Activated CD8-positive, alpha-beta T cell treated with anti-CD3 and anti-CD28 coated beads for 36 hours (primary cell): ENCODE results near the gene RUFY3. TPM values are rescaled to one million over a fixed set of nuclear protein-coding genes. Genes with fewer than 3 reads are reported as not detected.

Source experiments
- ATAC-seq: fragments of 200-7000 bp; cut with Tn5 transposase; one replicate; pipeline ENCODE4 v1.10.0; 2021; ENCODE audit warnings: mild to moderate bottlenecking, moderate library complexity
- CTCF ChIA-PET: fragments of 350-600 bp; sonication (Branson Sonifier 250); formaldehyde crosslinking; loops from one replicate; lab custom pipeline; 2021; ENCODE audit warnings: antibody characterized with exemption; lab: Charles Lee
- POLR2A ChIA-PET: fragments of 350-600 bp; sonication (Branson Sonifier 250); formaldehyde crosslinking; loops from one replicate; lab custom pipeline; 2021; ENCODE audit warnings: antibody characterized with exemption; lab: Charles Lee
- DNase-seq: peaks from one replicate; pipeline ENCODE4 v3.0.0-alpha.2; 2020
- H3K27ac Mint-ChIP-seq: one replicate; pipeline ENCODE4 v1.8.0; 2021; ENCODE audit warnings: mild to moderate bottlenecking, mixed read lengths
- H3K27me3 Mint-ChIP-seq: one replicate; pipeline ENCODE4 v1.8.0; 2021; ENCODE audit warnings: mixed read lengths
- H3K36me3 Mint-ChIP-seq: one replicate; pipeline ENCODE4 v1.8.0; 2021; ENCODE audit warnings: low read depth, mixed read lengths
- H3K4me1 Mint-ChIP-seq: one replicate; pipeline ENCODE4 v1.8.0; 2021; ENCODE audit warnings: low read depth, mixed read lengths
- H3K4me3 Mint-ChIP-seq: one replicate; pipeline ENCODE4 v1.8.0; 2021; ENCODE audit warnings: mild to moderate bottlenecking, moderate library complexity, mixed read lengths
- H3K9me3 Mint-ChIP-seq: one replicate; pipeline ENCODE4 v1.8.0; 2021; ENCODE audit warnings: mixed read lengths
- intact Hi-C: fragments of 100-400 bp; cut with micrococcal nuclease; formaldehyde crosslinking; loops from one replicate; pipeline ENCODE4 v1.10.0; 2022
- total RNA-seq, 2 experiments: library from RNA; stranded (reverse); gene quantifications; one replicate each; pipeline ENCODE4 v1.2.3, GENCODE V29; 2021
- TF ChIP-seq, protein P1 (sequence below): fragments of 200-600 bp; IDR thresholded peaks from one replicate; pipeline ENCODE4 v1.8.0; 2022; ENCODE audit warnings: antibody characterized with exemption, mild to moderate bottlenecking

RUFY3 gene
- total RNA-seq, 2 experiments from 2014 or later: 13.6 to 17.5 TPM

DNA sequence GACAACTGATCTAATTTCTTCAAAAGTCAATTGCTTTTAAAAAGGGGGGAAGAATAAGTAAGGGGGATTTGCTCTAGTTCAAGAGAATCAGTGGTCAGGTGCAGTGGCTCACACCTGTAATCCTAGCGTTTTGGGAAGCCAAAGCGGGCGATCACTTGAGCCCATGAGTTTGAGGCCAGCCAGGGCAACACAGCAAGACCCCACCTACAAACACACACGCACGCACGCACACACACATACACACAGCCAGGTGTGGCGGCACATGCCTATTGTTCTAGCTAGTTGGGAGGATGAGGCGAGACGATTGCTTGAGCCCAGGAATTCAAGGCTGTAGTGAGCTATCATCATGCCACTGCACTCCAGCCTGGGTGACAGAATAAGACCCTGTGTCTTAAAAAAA, 108.3 kb downstream of the RUFY3 start:
- H3K36me3 Mint-ChIP-seq: peaks cover 55% of the 10 kb centered on the region
- ChIA-PET CTCF (interaction anchor here (1.4 kb wide), 1 partner anchor 8 kb away, joined by 5 read pairs; no protein-coding TSS in a partner anchor), POLR2A (no interaction called here)

DNA sequence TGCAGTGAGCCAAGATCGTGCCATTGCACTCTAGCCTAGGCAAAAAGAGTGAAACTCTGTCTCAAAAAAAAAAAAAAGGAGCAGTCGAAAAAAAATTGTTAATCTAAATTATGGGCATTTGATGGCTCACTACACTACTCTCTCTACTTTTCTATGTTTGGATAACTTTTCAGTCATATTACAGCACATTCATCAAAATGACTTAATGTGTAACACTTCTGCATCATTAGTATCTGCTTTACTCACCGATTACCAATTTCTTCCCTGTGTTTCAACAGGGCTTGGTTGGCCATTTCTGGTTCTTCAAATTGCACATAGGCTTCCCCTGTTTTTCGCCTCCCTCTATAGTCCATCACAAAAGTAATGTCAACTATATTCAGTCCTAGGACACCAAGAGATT, 109.5 kb downstream of the RUFY3 start:
- TF ChIP-seq, protein P1, sequence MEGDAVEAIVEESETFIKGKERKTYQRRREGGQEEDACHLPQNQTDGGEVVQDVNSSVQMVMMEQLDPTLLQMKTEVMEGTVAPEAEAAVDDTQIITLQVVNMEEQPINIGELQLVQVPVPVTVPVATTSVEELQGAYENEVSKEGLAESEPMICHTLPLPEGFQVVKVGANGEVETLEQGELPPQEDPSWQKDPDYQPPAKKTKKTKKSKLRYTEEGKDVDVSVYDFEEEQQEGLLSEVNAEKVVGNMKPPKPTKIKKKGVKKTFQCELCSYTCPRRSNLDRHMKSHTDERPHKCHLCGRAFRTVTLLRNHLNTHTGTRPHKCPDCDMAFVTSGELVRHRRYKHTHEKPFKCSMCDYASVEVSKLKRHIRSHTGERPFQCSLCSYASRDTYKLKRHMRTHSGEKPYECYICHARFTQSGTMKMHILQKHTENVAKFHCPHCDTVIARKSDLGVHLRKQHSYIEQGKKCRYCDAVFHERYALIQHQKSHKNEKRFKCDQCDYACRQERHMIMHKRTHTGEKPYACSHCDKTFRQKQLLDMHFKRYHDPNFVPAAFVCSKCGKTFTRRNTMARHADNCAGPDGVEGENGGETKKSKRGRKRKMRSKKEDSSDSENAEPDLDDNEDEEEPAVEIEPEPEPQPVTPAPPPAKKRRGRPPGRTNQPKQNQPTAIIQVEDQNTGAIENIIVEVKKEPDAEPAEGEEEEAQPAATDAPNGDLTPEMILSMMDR: no peak
- POLR2A ChIA-PET: interaction anchor here (1.1 kb wide), 1 partner anchor 14 kb away, joined by 3 read pairs; no protein-coding TSS in a partner anchor
- Mint-ChIP-seq H3K27ac (no peak overlapping the region), H3K27me3 (no peaks in the 10 kb centered on the region), H3K9me3 (no peaks in the 10 kb centered on the region), H3K4me3 (no peak overlapping the region), H3K4me1 (peaks cover 18% of the 10 kb centered on the region), H3K36me3 (peaks cover 51% of the 10 kb centered on the region)
- ATAC-seq: no peak
- DNase-seq: no peak
- CTCF ChIA-PET: interaction anchor here (1.1 kb wide), 1 partner anchor 71 kb away, joined by 3 read pairs; the partner anchor contains the start of gene MOB1B
- intact Hi-C loops: no loop called here

More for the DNA sequence above, 108.3 kb downstream of the RUFY3 start:
- ATAC-seq (no peak), DNase-seq (no peak)
- H3K4me3 Mint-ChIP-seq: no peak overlapping the region
- intact Hi-C loops: no loop called here
- peaks cover 12% of the 10 kb centered on the region for H3K4me1 Mint-ChIP-seq
- TF ChIP-seq, protein P1: no peak
- no peak overlapping the region for H3K27ac Mint-ChIP-seq
- H3K9me3 Mint-ChIP-seq: no peaks in the 10 kb centered on the region
- H3K27me3 Mint-ChIP-seq: no peaks in the 10 kb centered on the region

DNA sequence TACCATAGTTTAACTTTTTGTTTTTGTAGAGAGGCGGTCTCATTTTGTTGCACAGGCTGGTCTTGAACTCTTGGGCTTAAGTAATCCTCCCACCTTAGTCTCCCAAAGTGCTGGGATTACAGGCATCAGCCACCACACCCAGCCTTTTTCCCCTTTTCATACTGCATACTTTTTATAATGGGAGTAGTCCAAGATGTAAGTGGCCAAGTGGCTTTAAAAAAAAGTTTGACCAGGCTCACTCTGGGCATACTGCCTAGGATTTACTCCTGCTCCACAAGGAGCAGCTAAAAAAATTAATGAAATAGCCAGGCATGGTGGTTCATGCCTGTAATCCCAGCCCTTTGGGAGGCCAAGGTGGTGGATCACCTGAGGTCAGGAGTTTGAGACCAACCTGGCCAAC, 111.9 kb downstream of the RUFY3 start:
- Mint-ChIP-seq H3K27me3 (no peaks in the 10 kb centered on the region), H3K4me3 (no peak overlapping the region), H3K27ac (no peak overlapping the region), H3K36me3 (peaks cover 61% of the 10 kb centered on the region), H3K4me1 (peaks cover 28% of the 10 kb centered on the region), H3K9me3 (no peaks in the 10 kb centered on the region)
- no peak for DNase-seq
- CTCF ChIA-PET: no interaction called here
- no peak for ATAC-seq
- intact Hi-C loops: no loop called here
- TF ChIP-seq, protein P1: no peak
- POLR2A ChIA-PET: interaction anchor here (0.6 to 1.2 kb wide), 2 partner anchors 10 to 125 kb away, joined by 3 to 4 read pairs; no protein-coding TSS in a partner anchor

DNA sequence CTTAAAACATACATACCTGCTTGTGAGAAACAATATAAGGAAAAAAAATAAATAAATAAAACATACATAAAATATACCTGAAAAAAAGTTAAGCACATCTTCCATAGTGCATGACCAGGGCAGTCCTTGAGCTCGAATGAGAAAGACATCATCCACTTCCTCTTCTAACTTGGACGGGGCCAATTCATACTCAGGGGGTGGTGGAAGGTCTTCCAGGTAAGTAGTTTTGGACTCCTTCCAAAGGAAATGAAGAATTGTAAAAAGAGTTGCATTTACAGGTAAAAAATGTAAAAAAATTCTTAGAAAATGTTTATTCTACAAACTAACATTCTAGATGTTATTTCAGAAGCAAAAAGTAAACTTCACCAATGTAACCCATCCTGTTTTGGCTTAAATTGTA, 114.3 kb downstream of the RUFY3 start:
- CTCF ChIA-PET: interaction anchor here (1.9 kb wide), 1 partner anchor 184 kb away, joined by 4 read pairs; no protein-coding TSS in a partner anchor
- Mint-ChIP-seq H3K4me3 (no peak overlapping the region), H3K27me3 (no peaks in the 10 kb centered on the region), H3K36me3 (peaks cover 53% of the 10 kb centered on the region), H3K4me1 (peaks cover 33% of the 10 kb centered on the region), H3K27ac (no peak overlapping the region), H3K9me3 (no peaks in the 10 kb centered on the region)
- ATAC-seq (no peak), DNase-seq (no peak)
- TF ChIP-seq, protein P1: no peak
- POLR2A ChIA-PET: interaction anchor here (0.7 to 3.3 kb wide), 2 partner anchors 17 to 354 kb away, joined by 3 to 14 read pairs; no protein-coding TSS in a partner anchor
- intact Hi-C loops: loop anchor here (5.0 kb wide), 2 partner anchors 129 to 149 kb away; partner anchors contain the start of gene UTP3

DNA sequence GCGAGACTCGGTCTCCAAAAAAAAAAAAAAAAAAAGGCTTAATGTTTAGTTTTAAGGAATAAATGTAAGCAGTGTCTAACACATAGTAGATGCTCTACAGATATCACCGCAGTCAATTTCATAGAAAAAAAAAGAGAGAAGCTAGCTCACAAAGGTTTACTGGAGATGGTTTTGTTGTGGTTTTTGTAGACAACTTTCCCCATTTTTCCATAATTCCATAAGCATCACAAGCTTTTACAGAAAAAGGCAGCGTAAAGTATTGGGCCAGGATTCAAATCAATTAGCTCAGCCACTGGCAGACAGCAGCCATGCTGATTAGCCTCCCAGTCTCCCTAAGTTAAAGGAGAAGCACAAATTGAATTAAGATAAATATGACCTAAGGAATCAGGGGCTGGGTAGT, 116.4 kb downstream of the RUFY3 start:
- peak overlapping the region; percentile 96 for H3K27ac Mint-ChIP-seq
- ChIA-PET CTCF (interaction anchor here (0.6 to 1.5 kb wide), 5 partner anchors 9 to 186 kb away, joined by 3 to 5 read pairs (median 4); partner anchors contain the start of gene MOB1B), POLR2A (interaction anchor here (0.6 to 3.3 kb wide), 10 partner anchors 10 to 155 kb away, joined by 3 to 14 read pairs (median 6); partner anchors contain the start of genes DCK and MOB1B)
- ATAC-seq: no peak
- no peaks in the 10 kb centered on the region for H3K9me3 Mint-ChIP-seq
- intact Hi-C loops: loop anchor here (5.0 kb wide), 2 partner anchors 131 to 151 kb away; partner anchors contain the start of gene UTP3
- peak overlapping the region; percentile 92 for H3K4me3 Mint-ChIP-seq
- peaks cover 47% of the 10 kb centered on the region for H3K4me1 Mint-ChIP-seq
- no peak for DNase-seq
- TF ChIP-seq, protein P1: no peak
- H3K27me3 Mint-ChIP-seq: no peaks in the 10 kb centered on the region
- peaks cover 36% of the 10 kb centered on the region for H3K36me3 Mint-ChIP-seq
